ENCODE data around the gene INSL3.

INSL3 gene

DNA sequence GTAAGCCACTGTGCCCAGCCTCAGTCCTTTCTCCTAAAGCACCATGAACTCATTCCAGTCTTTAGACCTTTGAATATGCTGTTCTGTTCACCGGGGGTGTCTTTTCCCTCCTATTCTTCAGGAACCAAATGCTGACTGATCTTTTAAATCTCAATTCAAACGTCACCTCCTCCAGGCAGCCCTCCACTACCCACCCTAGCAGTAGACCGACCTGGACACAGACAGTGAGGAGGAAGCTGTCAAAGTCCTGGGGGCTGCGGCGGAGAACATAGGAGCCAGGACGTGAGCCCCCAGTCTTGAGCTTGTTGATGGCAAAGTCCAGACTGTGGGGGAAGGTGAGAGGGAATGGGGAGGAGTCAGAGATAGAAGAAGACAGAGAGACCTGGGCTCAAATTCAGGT is 18.7 kb upstream of the INSL3 start:
- in situ Hi-C loops (cut with HindIII; ENCODE audit: low sequenced_read_pairs) = no loop called here
- TF ChIP-seq, protein P1, sequence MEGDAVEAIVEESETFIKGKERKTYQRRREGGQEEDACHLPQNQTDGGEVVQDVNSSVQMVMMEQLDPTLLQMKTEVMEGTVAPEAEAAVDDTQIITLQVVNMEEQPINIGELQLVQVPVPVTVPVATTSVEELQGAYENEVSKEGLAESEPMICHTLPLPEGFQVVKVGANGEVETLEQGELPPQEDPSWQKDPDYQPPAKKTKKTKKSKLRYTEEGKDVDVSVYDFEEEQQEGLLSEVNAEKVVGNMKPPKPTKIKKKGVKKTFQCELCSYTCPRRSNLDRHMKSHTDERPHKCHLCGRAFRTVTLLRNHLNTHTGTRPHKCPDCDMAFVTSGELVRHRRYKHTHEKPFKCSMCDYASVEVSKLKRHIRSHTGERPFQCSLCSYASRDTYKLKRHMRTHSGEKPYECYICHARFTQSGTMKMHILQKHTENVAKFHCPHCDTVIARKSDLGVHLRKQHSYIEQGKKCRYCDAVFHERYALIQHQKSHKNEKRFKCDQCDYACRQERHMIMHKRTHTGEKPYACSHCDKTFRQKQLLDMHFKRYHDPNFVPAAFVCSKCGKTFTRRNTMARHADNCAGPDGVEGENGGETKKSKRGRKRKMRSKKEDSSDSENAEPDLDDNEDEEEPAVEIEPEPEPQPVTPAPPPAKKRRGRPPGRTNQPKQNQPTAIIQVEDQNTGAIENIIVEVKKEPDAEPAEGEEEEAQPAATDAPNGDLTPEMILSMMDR (IDR thresholded peaks at IDR 0.05; ENCODE audit: low read depth, low read length, missing control alignments) = no peak
- DNase-seq (ENCODE audit: low read depth) = no peak
- no peak overlapping the region for H3K4me3 ChIP-seq (ENCODE audit: low read depth, low read length)

DNA sequence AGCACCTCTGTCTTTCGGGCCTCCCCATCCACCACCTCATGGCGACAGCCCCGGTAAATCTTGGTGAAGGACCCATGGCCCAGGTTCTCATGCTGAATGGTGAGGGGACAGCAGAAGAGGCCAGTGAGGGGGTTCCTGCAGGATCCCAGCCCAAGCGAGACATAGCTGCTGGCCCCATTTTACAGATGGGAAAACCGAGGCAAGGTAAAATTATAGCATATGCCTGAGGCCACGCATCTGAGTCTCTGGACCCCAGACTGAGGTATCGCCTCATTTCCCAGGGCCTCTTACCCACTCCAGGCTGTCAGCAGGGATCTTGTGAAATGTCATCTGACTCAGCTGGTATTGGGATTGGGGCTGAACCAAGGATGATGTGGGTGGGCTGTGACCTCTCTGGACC is 16.7 kb upstream of the INSL3 start:
- no peak overlapping the region for H3K4me3 ChIP-seq (ENCODE audit: low read depth, low read length)
- TF ChIP-seq, protein P1 (IDR thresholded peaks at IDR 0.05; ENCODE audit: low read depth, low read length, missing control alignments) = no peak
- in situ Hi-C loops (cut with HindIII; ENCODE audit: low sequenced_read_pairs) = loop anchor here (10.0 kb wide), 1 partner anchor 123 kb away; the partner anchor contains the start of gene MAP1S
- DNase-seq (ENCODE audit: low read depth) = no peak

DNA sequence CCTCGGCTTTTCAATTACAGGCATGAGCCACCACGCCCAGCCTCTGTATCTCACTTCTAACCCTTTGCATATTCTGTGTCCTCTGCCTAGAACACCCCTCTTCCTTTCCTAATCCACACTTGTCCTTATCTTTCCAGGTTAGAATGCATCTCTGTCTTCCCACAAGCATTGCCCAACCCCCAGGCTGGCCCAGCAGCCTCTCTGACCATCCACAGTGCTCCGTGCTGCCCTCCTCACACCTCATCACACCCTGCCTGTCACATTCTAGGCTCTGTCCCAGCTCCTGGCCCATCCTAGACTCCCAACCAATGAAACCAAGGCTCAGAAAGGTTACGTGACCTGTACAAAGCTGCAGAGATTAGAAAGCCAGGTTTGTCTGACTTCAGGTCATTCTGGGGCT is 15.2 kb upstream of the INSL3 start:
- H3K4me3 ChIP-seq (ENCODE audit: low read depth, low read length) = no peak overlapping the region
- no peak for DNase-seq (ENCODE audit: low read depth)
- in situ Hi-C loops (cut with HindIII; ENCODE audit: low sequenced_read_pairs) = loop anchor here (10.0 kb wide), 1 partner anchor 122 kb away; the partner anchor contains the start of gene MAP1S
- TF ChIP-seq, protein P1 (IDR thresholded peaks at IDR 0.05; ENCODE audit: low read depth, low read length, missing control alignments) = no peak

DNA sequence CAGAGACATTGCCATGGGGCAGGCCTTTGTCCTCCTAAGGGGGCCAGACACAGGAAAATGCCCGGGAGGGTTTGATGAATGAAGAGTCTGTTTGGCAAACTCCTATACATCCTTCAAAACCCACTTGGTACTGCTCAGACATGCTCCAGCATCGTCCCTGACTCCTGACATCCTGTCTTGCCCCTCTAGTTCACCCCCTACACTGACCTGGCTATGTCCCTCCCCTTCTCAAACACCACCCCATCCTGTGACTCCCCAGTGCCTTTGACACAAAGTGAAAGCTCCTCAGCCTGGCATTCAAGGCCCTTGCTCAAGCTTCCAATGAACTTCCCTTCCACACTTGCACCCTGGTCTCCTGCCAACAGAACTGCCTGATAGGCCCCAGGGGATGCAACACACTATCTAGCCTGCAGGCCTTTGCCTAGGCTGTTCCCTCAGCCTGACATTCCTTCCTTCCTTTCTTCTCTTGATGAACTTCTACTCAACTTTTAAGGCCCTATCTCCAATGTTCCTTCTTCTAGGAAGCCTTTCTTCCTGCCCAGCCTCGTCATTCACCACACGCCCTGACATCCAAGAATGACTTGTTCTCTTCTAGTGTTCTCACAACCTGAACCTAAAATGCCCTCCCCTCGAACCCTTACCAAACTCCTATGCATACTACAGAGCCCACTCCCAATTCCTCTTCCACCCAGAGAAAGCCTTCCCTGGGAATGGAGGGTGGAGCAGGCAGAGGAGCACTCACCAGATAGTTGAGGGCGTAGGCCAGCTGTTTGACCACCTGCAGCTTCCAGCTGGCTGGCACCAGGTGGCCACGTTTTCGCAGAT is 14.1 kb upstream of the INSL3 start:
- in situ Hi-C loops (cut with HindIII; ENCODE audit: low sequenced_read_pairs) = loop anchor here (10.0 kb wide), 1 partner anchor 121 kb away; the partner anchor contains the start of gene MAP1S
- DNase-seq (ENCODE audit: low read depth) = no peak
- TF ChIP-seq, protein P1 (IDR thresholded peaks at IDR 0.05; ENCODE audit: low read depth, low read length, missing control alignments) = no peak
- no peak overlapping the region for H3K4me3 ChIP-seq (ENCODE audit: low read depth, low read length)

DNA sequence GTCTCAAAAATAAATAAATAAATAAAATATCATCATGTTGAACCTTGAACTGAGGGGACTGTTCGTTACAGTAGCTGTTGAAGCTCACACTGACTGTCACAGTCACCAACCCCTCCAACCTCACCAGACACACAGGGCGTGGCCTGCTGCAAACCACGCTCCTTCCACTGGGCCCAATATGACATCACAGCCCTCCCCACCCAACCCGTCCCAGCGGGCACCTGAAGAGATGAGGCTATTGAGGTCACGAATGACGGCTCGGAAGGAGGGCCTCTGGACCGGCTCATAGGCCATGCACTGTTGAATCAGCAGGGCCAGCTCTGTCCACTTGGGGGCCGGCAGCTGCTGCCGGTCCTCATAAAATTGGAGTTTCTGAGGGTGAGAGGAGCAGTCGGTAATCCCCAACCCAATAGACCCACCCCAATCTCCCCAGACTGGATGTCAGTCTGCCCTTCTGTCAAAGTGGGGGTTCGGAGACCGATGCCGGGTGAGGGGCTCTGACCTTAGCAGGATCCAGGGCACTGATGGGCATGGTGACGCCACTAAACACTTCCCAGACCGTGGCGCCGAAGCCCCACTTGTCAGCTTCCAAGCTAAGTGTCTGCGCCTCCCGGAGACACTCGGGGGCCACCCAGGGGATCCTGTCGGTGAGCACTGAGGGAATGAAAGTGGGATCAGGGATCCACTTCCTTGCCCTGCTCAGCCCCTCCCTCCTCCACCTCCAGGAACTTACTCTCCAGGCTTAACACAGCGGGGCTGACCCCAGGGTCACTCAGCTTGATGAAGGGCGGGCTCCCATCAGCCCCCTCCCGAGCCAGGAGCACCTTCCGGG is 13.2 kb upstream of the INSL3 start:
- TF ChIP-seq, protein P1 (IDR thresholded peaks at IDR 0.05; ENCODE audit: low read depth, low read length, missing control alignments) = peak; percentile 13
- in situ Hi-C loops (cut with HindIII; ENCODE audit: low sequenced_read_pairs) = loop anchor here (10.0 kb wide), 1 partner anchor 120 kb away; the partner anchor contains the start of gene MAP1S
- no peak overlapping the region for H3K4me3 ChIP-seq (ENCODE audit: low read depth, low read length)
- no peak for DNase-seq (ENCODE audit: low read depth)

DNA sequence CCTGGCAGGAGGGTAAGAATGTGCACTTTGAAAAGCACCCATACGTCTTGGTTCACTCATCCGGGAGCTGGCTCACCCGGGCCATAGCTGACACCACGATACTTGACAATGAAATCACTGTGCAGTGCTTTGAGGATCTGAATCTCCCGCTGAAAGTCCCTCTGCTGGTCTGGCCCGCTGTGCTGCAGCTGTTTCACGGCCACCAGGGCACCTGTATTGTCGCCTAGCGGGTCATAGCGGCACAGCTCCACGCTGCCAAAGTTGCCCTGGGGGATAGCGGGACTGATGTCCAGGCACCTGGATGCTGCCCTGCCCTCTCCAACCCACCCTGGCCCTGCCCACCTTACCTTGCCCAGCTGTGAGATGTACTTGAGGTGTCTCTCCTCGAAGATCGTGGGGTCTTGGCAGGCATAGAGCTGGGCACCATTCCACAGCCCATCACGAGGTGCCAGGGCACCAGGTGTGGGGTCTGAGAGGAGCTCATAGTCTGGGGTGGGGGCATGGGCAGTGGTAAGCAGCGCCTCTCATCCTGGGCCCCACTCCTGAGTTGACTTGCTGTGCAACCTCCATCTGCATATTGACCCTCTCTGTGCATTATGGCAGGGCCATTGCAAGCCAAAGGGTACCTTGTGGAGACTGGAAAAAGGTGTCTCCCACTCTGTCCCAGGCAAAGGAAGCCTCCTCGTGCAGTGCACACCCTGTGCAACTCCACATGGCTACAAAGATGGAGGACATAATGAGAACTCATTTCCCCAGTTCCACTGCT is 11.3 kb upstream of the INSL3 start:
- TF ChIP-seq, protein P1 (IDR thresholded peaks at IDR 0.05; ENCODE audit: low read depth, low read length, missing control alignments) = no peak
- in situ Hi-C loops (cut with HindIII; ENCODE audit: low sequenced_read_pairs) = loop anchor here (10.0 kb wide), 1 partner anchor 118 kb away; the partner anchor contains the start of gene MAP1S
- H3K4me3 ChIP-seq (ENCODE audit: low read depth, low read length) = no peak overlapping the region
- DNase-seq (ENCODE audit: low read depth) = no peak
